ENCODE results near the gene PML. TPM values are rescaled to one million over a fixed set of nuclear protein-coding genes. Genes with fewer than 3 reads are reported as not detected.
"Not testable (repeated sequence)": the region's sequence is repeated elsewhere in the genome, so short reads cannot be mapped to it uniquely, and the experiment has no call there.

Gene PML
- polyA plus RNA-seq, 1 donor (not counting 4 experiments of a cell fraction or from before 2014, with no cell fraction given): 20.5 TPM

DNA sequence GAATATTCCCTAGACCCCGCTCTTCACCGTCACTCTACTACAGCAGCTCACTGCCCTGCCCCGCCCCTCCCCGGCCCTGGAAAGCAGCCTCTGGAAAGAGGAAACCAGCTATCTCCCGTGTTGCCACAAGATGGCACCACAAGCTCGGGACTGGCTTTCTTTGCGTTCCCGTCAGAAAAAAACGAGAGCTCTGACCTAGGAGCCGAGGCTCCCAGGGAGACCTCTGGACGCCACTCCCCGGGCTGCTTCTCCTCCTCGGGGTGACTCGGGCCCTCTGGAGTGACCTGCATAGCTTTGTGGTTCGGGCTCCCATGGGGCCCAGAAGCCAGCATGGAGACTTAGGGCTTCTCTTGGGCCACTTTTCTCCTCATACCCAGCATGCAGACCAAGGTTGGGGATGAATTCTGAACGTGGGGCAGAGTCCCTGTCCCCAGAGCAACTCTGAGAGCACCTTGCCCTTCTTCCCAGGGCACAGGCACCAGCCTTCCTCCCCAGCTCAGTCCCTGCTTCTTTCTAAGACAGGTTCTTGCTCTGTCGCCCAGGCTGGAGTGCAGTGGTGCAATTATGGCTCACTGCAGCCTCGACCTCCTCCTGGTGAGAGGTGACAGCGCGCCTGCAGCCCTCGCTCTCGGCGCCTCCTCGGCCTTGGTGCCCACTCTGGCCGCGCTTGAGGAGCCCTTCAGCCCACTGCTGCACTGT is 21.4 kb upstream of the PML start:
- Histone ChIP-seq H3K4me2 (ENCODE audit: control insufficient read depth, extremely low read depth, insufficient read depth, low read depth, low read length) (peak overlapping the region; percentile 76), H3K79me2 (ENCODE audit: control insufficient read depth, insufficient read depth, low read length) (no peaks in the 10 kb centered on the region), H3K36me3 (ENCODE audit: control insufficient read depth in 2 of 2, extremely low read depth in 1 of 2, insufficient read depth in 2 of 2, low read length in 2 of 2) (no peaks in the 10 kb centered on the region), H3K9me3 (ENCODE audit: control insufficient read depth, low read depth, low read length) (no peaks in the 10 kb centered on the region), H3K9ac (ENCODE audit: control insufficient read depth, extremely low read depth, insufficient read depth, low read length) (peak overlapping the region; percentile 6), H2AFZ (ENCODE audit: control insufficient read depth, low read length) (peak overlapping the region; percentile 73), H3K9me1 (ENCODE audit: control insufficient read depth, extremely low read depth, insufficient read depth, low read length) (no peaks in the 10 kb centered on the region), H3K4me3 (ENCODE audit: control insufficient read depth in 2 of 3, extremely low read depth in 1 of 3, insufficient read depth in 2 of 3, low read depth in 1 of 3, low read length in 3 of 3) (peak overlapping the region in 1 of 3 experiments; percentile 34), H3K4me1 (ENCODE audit: control insufficient read depth, extremely low read depth, insufficient read depth, low read length) (peaks cover 9% of the 10 kb centered on the region), H3K27ac (ENCODE audit: control insufficient read depth, insufficient read depth, low read length) (no peak overlapping the region), H3K27me3 (ENCODE audit: control insufficient read depth, extremely low read depth, insufficient read depth, low read length) (no peaks in the 10 kb centered on the region), H4K20me1 (ENCODE audit: control insufficient read depth, extremely low read depth, insufficient read depth, low read length) (no peaks in the 10 kb centered on the region)
- no peak for TF ChIP-seq EZH2 (IDR thresholded peaks at IDR 0.05; ENCODE audit: low read length)
- TF ChIP-seq, protein P1, sequence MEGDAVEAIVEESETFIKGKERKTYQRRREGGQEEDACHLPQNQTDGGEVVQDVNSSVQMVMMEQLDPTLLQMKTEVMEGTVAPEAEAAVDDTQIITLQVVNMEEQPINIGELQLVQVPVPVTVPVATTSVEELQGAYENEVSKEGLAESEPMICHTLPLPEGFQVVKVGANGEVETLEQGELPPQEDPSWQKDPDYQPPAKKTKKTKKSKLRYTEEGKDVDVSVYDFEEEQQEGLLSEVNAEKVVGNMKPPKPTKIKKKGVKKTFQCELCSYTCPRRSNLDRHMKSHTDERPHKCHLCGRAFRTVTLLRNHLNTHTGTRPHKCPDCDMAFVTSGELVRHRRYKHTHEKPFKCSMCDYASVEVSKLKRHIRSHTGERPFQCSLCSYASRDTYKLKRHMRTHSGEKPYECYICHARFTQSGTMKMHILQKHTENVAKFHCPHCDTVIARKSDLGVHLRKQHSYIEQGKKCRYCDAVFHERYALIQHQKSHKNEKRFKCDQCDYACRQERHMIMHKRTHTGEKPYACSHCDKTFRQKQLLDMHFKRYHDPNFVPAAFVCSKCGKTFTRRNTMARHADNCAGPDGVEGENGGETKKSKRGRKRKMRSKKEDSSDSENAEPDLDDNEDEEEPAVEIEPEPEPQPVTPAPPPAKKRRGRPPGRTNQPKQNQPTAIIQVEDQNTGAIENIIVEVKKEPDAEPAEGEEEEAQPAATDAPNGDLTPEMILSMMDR (optimal IDR thresholded peaks at IDR 0.05 in 1 of 3, IDR thresholded peaks at IDR 0.05 in 1 of 3, conservative IDR thresholded peaks at IDR 0.05 in 1 of 3; ENCODE audit: extremely low read depth in 1 of 3, insufficient read depth in 2 of 3, low read length in 3 of 3): peak; percentile 86 to 91 (median 90)
- dilution Hi-C loops (cut with MboI; ENCODE audit: extremely low pct_ligation_motif_present, low sequenced_read_pairs): no loop called here
- DNase-seq (ENCODE audit: low read depth, low spot score): no peak
- peak; percentile 75 for FAIRE-seq

DNA sequence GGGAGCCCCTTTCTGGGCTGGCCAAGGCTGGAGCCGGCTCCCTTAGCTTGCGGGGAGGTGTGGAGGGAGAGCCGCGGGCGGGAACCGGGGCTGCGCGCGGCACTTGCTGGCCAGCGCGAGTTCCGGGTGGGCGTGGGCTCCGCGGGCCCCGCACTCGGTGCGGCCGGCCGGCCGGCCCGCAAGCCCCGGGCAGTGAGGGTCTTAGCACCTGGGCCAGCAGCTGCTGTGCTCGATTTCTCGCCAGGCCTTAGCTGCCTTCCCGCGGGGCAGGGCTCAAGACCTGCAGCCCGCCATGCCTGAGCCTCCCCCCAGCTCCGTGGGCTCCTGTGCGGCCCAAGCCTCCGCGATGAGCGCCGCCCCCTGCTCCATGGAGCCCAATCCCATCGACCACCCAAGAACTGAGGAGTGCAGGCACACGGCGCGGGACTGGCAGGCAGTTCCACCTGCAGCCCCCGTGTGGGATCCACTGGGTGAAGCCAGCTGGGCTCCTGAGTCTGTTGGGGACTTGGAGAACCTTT is 20.8 kb upstream of the PML start:
- dilution Hi-C loops (cut with MboI; ENCODE audit: extremely low pct_ligation_motif_present, low sequenced_read_pairs); DNase-seq (ENCODE audit: low read depth, low spot score); H3K4me2 ChIP-seq (ENCODE audit: control insufficient read depth, extremely low read depth, insufficient read depth, low read depth, low read length); H3K9me3 ChIP-seq (ENCODE audit: control insufficient read depth, low read depth, low read length); H3K27ac ChIP-seq (ENCODE audit: control insufficient read depth, insufficient read depth, low read length); H2AFZ ChIP-seq (ENCODE audit: control insufficient read depth, low read length); H3K4me1 ChIP-seq (ENCODE audit: control insufficient read depth, extremely low read depth, insufficient read depth, low read length); H3K36me3 ChIP-seq (ENCODE audit: control insufficient read depth in 2 of 2, extremely low read depth in 1 of 2, insufficient read depth in 2 of 2, low read length in 2 of 2); H3K9me1 ChIP-seq (ENCODE audit: control insufficient read depth, extremely low read depth, insufficient read depth, low read length); H3K9ac ChIP-seq (ENCODE audit: control insufficient read depth, extremely low read depth, insufficient read depth, low read length); H4K20me1 ChIP-seq (ENCODE audit: control insufficient read depth, extremely low read depth, insufficient read depth, low read length); H3K79me2 ChIP-seq (ENCODE audit: control insufficient read depth, insufficient read depth, low read length); FAIRE-seq; H3K4me3 ChIP-seq (ENCODE audit: control insufficient read depth in 2 of 3, extremely low read depth in 1 of 3, insufficient read depth in 2 of 3, low read depth in 1 of 3, low read length in 3 of 3); H3K27me3 ChIP-seq (ENCODE audit: control insufficient read depth, extremely low read depth, insufficient read depth, low read length): not testable (repeated sequence)

DNA sequence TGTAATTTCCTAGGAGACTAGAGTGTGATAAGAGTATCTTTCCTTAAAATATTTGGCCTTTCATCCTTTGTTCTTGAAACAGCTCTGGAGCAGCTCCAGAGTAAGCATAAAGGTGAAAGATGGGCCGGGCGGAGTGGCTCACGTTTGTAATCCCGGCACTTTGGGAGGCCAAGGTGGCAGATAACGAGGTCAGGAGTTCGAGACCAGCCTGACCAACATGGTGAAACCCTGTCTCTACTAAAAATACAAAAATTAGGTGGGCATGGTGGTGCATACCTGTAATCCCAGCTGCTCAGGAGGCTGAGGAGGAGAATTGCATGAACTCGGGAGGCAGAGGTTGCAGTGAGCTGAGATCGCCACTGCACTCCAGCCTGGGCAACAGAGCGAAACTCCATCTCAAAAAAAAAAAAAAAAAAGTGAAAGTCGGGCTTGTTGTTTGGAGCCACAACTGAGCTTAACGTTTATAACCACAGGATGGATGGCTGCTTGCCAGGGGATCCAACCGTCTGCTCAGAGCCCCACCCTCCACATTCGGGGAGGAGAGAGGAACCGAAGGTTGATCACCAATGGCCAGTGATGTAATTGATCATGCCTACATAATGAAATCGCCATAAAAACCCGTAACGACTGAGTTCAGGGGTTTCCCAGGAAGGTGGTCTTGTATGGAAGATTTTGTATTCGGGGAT is 18.9 kb upstream of the PML start:
- H3K4me2 ChIP-seq (ENCODE audit: control insufficient read depth, extremely low read depth, insufficient read depth, low read depth, low read length); H3K9me1 ChIP-seq (ENCODE audit: control insufficient read depth, extremely low read depth, insufficient read depth, low read length); FAIRE-seq; H3K27ac ChIP-seq (ENCODE audit: control insufficient read depth, insufficient read depth, low read length); H3K4me3 ChIP-seq (ENCODE audit: control insufficient read depth in 2 of 3, extremely low read depth in 1 of 3, insufficient read depth in 2 of 3, low read depth in 1 of 3, low read length in 3 of 3); dilution Hi-C loops (cut with MboI; ENCODE audit: extremely low pct_ligation_motif_present, low sequenced_read_pairs); H3K27me3 ChIP-seq (ENCODE audit: control insufficient read depth, extremely low read depth, insufficient read depth, low read length); H4K20me1 ChIP-seq (ENCODE audit: control insufficient read depth, extremely low read depth, insufficient read depth, low read length); DNase-seq (ENCODE audit: low read depth, low spot score); H3K79me2 ChIP-seq (ENCODE audit: control insufficient read depth, insufficient read depth, low read length); H3K4me1 ChIP-seq (ENCODE audit: control insufficient read depth, extremely low read depth, insufficient read depth, low read length); H3K9me3 ChIP-seq (ENCODE audit: control insufficient read depth, low read depth, low read length); H2AFZ ChIP-seq (ENCODE audit: control insufficient read depth, low read length); H3K36me3 ChIP-seq (ENCODE audit: control insufficient read depth in 2 of 2, extremely low read depth in 1 of 2, insufficient read depth in 2 of 2, low read length in 2 of 2); H3K9ac ChIP-seq (ENCODE audit: control insufficient read depth, extremely low read depth, insufficient read depth, low read length): not testable (repeated sequence)

Measured in keratinocyte (primary cell).